Neural cell (in vitro differentiated cells): ENCODE measurements around the gene CHRD. TPM values are rescaled to one million over a fixed set of nuclear protein-coding genes. Genes with fewer than 3 reads are reported as not detected.

Experiments
- H2AFZ ChIP-seq: fragments of 200-600, 300-800 bp; sonication (generic), shearing (Covaris generic); 2 replicates; pipeline ENCODE4 v1.6.0; 2014; ENCODE audit warnings: low read depth, mild to moderate bottlenecking, antibody characterized with exemption, low read length, moderate library complexity
- H3F3A ChIP-seq: fragments of 200-600 bp; shearing (Covaris generic); 2 replicates; pipeline ENCODE4 v1.6.1; 2016; ENCODE audit warnings: mild to moderate bottlenecking, moderate library complexity, mixed read lengths, antibody characterized with exemption, low read length; ENCODE audit not compliant: insufficient read depth, poor library complexity, severe bottlenecking
- H3K27ac ChIP-seq: fragments of 200-600, 300-800 bp; sonication (generic), shearing (Covaris generic); 2 replicates; pipeline ENCODE4 v1.5.1; 2014; ENCODE audit warnings: mild to moderate bottlenecking, low read length, moderate library complexity
- H3K27me3 ChIP-seq: fragments of 300-800, 200-600 bp; sonication (generic), shearing (Covaris generic); 2 replicates; pipeline ENCODE4 v1.6.0; 2014; ENCODE audit warnings: mild to moderate bottlenecking, low read depth, low read length, moderate library complexity; ENCODE audit not compliant: insufficient read depth
- H3K36me3 ChIP-seq: fragments of 300-800, 200-600 bp; sonication (generic), shearing (Covaris generic); 2 replicates; pipeline ENCODE4 v1.5.1; 2014; ENCODE audit warnings: mild to moderate bottlenecking, antibody characterized with exemption, low read length, moderate library complexity; ENCODE audit not compliant: insufficient read depth
- H3K4me2 ChIP-seq: fragments of 300-800, 200-600 bp; sonication (generic), shearing (Covaris generic); 2 replicates; pipeline ENCODE4 v1.6.0; 2014; ENCODE audit warnings: mild to moderate bottlenecking, low read length
- H3K4me3 ChIP-seq: fragments of 300-800, 200-600 bp; sonication (generic), shearing (Covaris generic); 2 replicates; pipeline ENCODE4 v1.5.1; 2014; ENCODE audit warnings: mild to moderate bottlenecking, low read length, moderate library complexity
- H3K79me2 ChIP-seq: fragments of 200-600 bp; shearing (Covaris generic); replicated peaks from 2 replicates; pipeline ENCODE4 v1.6.0; 2014; ENCODE audit warnings: mild to moderate bottlenecking, low read length, moderate library complexity; ENCODE audit not compliant: insufficient read depth
- H3K9ac ChIP-seq: fragments of 300-800, 200-600 bp; sonication (generic), shearing (Covaris generic); 2 replicates; pipeline ENCODE4 v1.6.1; 2016; ENCODE audit warnings: mild to moderate bottlenecking, low read length, mixed read lengths
- H3K9me2 ChIP-seq: fragments of 200-600 bp; shearing (Covaris generic); 2 replicates; pipeline ENCODE4 v1.6.1; 2016; ENCODE audit warnings: mild to moderate bottlenecking, low read length, mixed read lengths; ENCODE audit not compliant: insufficient read depth
- H3K9me3 ChIP-seq: fragments of 200-600, 300-800 bp; sonication (generic), shearing (Covaris generic); 2 replicates; pipeline ENCODE4 v1.6.1; 2016; ENCODE audit warnings: mild to moderate bottlenecking, mixed run types, low read length, moderate library complexity, mixed read lengths
- H4K20me1 ChIP-seq: fragments of 200-600 bp; shearing (Covaris generic); 2 replicates; pipeline ENCODE4 v1.6.1; 2016; ENCODE audit warnings: mild to moderate bottlenecking, mixed run types; ENCODE audit not compliant: insufficient read depth
- CTCF ChIP-seq: fragments of 450-650 bp; IDR thresholded peaks from 2 replicates; pipeline ENCODE4 v1.5.1; 2014; ENCODE audit warnings: antibody characterized with exemption, mild to moderate bottlenecking, moderate library complexity; ENCODE audit not compliant: poor library complexity, severe bottlenecking
- EP300 ChIP-seq: fragments of 450-650 bp; conservative IDR thresholded peaks from 2 replicates; pipeline ENCODE4 v1.6.1; 2014; ENCODE audit warnings: antibody characterized with exemption, mild to moderate bottlenecking, moderate library complexity; ENCODE audit not compliant: poor library complexity, severe bottlenecking
- EZH2 ChIP-seq: fragments of 200-600, 300-800 bp; shearing (Covaris generic), sonication (generic); IDR thresholded peaks from 2 replicates; pipeline ENCODE4 v1.6.1; 2014; ENCODE audit warnings: antibody characterized with exemption, low read length, borderline replicate concordance, mild to moderate bottlenecking; ENCODE audit not compliant: insufficient read depth, poor library complexity, severe bottlenecking
- MXI1 ChIP-seq: fragments of 450-650 bp; conservative IDR thresholded peaks from 2 replicates; pipeline ENCODE4 v1.6.1; 2014; ENCODE audit warnings: antibody characterized with exemption, mild to moderate bottlenecking; ENCODE audit not compliant: poor library complexity, severe bottlenecking
- POLR2AphosphoS5 ChIP-seq: IDR thresholded peaks from 2 replicates; pipeline ENCODE4 v1.6.1; 2012
- RAD21 ChIP-seq: fragments of 450-650 bp; conservative IDR thresholded peaks from 2 replicates; pipeline ENCODE4 v1.6.1; 2014; ENCODE audit warnings: antibody characterized with exemption, mild to moderate bottlenecking, moderate library complexity
- REST ChIP-seq: IDR thresholded peaks from 2 replicates; pipeline ENCODE4 v1.6.1; 2012; ENCODE audit warnings: borderline replicate concordance
- SMC3 ChIP-seq: fragments of 450-650 bp; conservative IDR thresholded peaks from 2 replicates; pipeline ENCODE4 v1.6.1; 2014; ENCODE audit warnings: antibody characterized with exemption, mild to moderate bottlenecking, moderate library complexity; ENCODE audit not compliant: poor library complexity
- TAF1 ChIP-seq: IDR thresholded peaks from 2 replicates; pipeline ENCODE4 v1.6.1; 2012; ENCODE audit warnings: low read depth
- polyA plus RNA-seq: library from polyadenylated mRNA; depleted of rRNA; stranded (reverse); fragments of >200 nt; gene quantifications from 2 replicates; pipeline ENCODE4 v1.2.3, GENCODE V29; 2014

The CHRD gene
- polyA plus RNA-seq, 1 donor from 2014 or later = 2.9 TPM

GRCh38 chr3:184360070-184360928 is 19.6 kb upstream of the CHRD start:
- Histone ChIP-seq H3K36me3 (no peaks in the 10 kb centered on the region), H3K9me3 (no peaks in the 10 kb centered on the region), H3K27me3 (no peaks in the 10 kb centered on the region), H3F3A (no peaks in the 10 kb centered on the region), H3K27ac (no peak overlapping the region), H3K4me3 (peak overlapping the region; percentile 70), H3K9ac (peak overlapping the region; percentile 90), H3K79me2 (peaks cover 16% of the 10 kb centered on the region), H2AFZ (no peak overlapping the region), H4K20me1 (no peaks in the 10 kb centered on the region), H3K4me2 (peak overlapping the region; percentile 82), H3K9me2 (no peaks in the 10 kb centered on the region)
- TF ChIP-seq MXI1 (no peak), EZH2 (no peak), POLR2AphosphoS5 (no peak), REST (no peak), TAF1 (no peak), EP300 (no peak), RAD21 (no peak), CTCF (no peak), SMC3 (no peak)

- Histone ChIP-seq H3K4me3 (peak overlapping the region; percentile 70), H4K20me1 (no peaks in the 10 kb centered on the region), H3K9ac (peak overlapping the region; percentile 90), H3K9me3 (no peaks in the 10 kb centered on the region), H3K9me2 (no peaks in the 10 kb centered on the region), H3K27ac (no peak overlapping the region), H3K27me3 (no peaks in the 10 kb centered on the region), H3K79me2 (peaks cover 16% of the 10 kb centered on the region), H2AFZ (peak overlapping the region; percentile 8), H3K4me2 (peak overlapping the region; percentile 82), H3F3A (no peaks in the 10 kb centered on the region), H3K36me3 (no peaks in the 10 kb centered on the region)
- TF ChIP-seq EP300 = no peak
- TF ChIP-seq REST = peak; percentile 35
- no peak for TF ChIP-seq SMC3
- TF ChIP-seq RAD21 = no peak
Measured at GRCh38 chr3:184360929-184361531, 18.8 kb upstream of the CHRD start.
